HepG2 (cell line): Measurements from ENCODE around the gene BICRA.
A peak's percentile ranks its signal among the peaks of the same experiment; 100 is the strongest.

Experiments used
- CEBPB ChIP-seq: IDR thresholded peaks from 2 replicates; pipeline ENCODE4 v1.6.1; 2011; ENCODE audit warnings: low read depth, low read length, improper control_type of control experiment, borderline replicate concordance
- ELF1 ChIP-seq: sonication (generic); formaldehyde crosslinking; IDR thresholded peaks from 2 replicates; pipeline ENCODE4 v1.4.0; 2020; ENCODE audit warnings: missing genetic modification reagents
- HDAC2 ChIP-seq: sonication (generic); formaldehyde crosslinking; IDR thresholded peaks from 2 replicates; pipeline ENCODE4 v1.4.0; 2020; ENCODE audit warnings: missing genetic modification reagents
- HOMEZ ChIP-seq: IDR thresholded peaks from 2 replicates; pipeline ENCODE4 v1.6.1; 2016; ENCODE audit warnings: low read depth
- POLR2A ChIP-seq, 2 experiments: IDR thresholded peaks; 2 replicates each; pipeline ENCODE4 v1.6.1; 2011; ENCODE audit warnings: low read depth in 2 of 2, low read length in 2 of 2, mild to moderate bottlenecking in 1 of 2, moderate library complexity in 1 of 2; ENCODE audit not compliant: insufficient read depth in 1 of 2
- ZNF781 ChIP-seq: sonication (generic); formaldehyde crosslinking; IDR thresholded peaks from 2 replicates; pipeline ENCODE4 v1.5.1; 2020; ENCODE audit warnings: borderline replicate concordance, mild to moderate bottlenecking, missing genetic modification reagents; ENCODE audit errors: not compliant biosample characterization

GRCh38 chr19:47663911-47664771 is 55.2 kb downstream of the BICRA start:
- no peak for TF ChIP-seq HOMEZ (CRISPR knock-in tag)
- no peak for TF ChIP-seq HDAC2
- peak; percentile 91 for TF ChIP-seq CEBPB
- TF ChIP-seq POLR2A (IDR thresholded peaks at IDR 0.05; ENCODE audit: insufficient read depth in 1 of 2, low read depth in 2 of 2, low read length in 2 of 2) = no peak
- no peak for TF ChIP-seq ZNF781
- no peak for TF ChIP-seq ELF1
